HL-60 (cell line): ENCODE data around the gene MKI67.
"Not testable (repeated sequence)": the region's sequence is repeated elsewhere in the genome, so short reads cannot be mapped to it uniquely, and the experiment has no call there.

ENCODE experiments used
- DNase-seq, 2 experiments: peaks; one replicate each; pipeline ENCODE4 v3.0.0-alpha.2; 2010 to 2020; ENCODE audit warnings: low read depth in 1 of 2, low spot score in 1 of 2
- H3K27ac ChIP-seq: fragments of 250-450 bp; sonication (Bioruptor Pico); replicated peaks from 2 replicates; pipeline ENCODE4 v1.5.1; 2020; ENCODE audit warnings: mild to moderate bottlenecking, moderate library complexity
- H3K27me3 ChIP-seq: fragments of 250-450 bp; sonication (Bioruptor Pico); 2 replicates; pipeline ENCODE4 v1.5.1; 2021; ENCODE audit warnings: mild to moderate bottlenecking, moderate library complexity; ENCODE audit not compliant: insufficient read depth, poor library complexity, severe bottlenecking
- H3K4me3 ChIP-seq: replicated peaks from 2 replicates; pipeline ENCODE4 v1.5.1; 2011; ENCODE audit warnings: mild to moderate bottlenecking, control low read depth, low read length; ENCODE audit not compliant: insufficient read depth
- CTCF ChIP-seq: IDR thresholded peaks from one replicate; pipeline ENCODE4 v1.5.1; 2011; ENCODE audit warnings: low read length, control low read depth, inconsistent platforms; ENCODE audit not compliant: insufficient read depth
- GABPA ChIP-seq: IDR thresholded peaks from 2 replicates; pipeline ENCODE4 v1.6.1; 2012; ENCODE audit warnings: low read depth
- POLR2AphosphoS5 ChIP-seq: IDR thresholded peaks from 2 replicates; pipeline ENCODE4 v1.6.1; 2012; ENCODE audit warnings: low read depth
- SPI1 ChIP-seq: IDR thresholded peaks from 2 replicates; pipeline ENCODE4 v1.6.1; 2012; ENCODE audit warnings: low read depth, mild to moderate bottlenecking, borderline replicate concordance
- TF ChIP-seq, protein P1 (sequence below): IDR thresholded peaks from 2 replicates; pipeline ENCODE4 v1.6.1; 2012; ENCODE audit warnings: low read depth; ENCODE audit not compliant: insufficient replicate concordance

Gene MKI67

DNA sequence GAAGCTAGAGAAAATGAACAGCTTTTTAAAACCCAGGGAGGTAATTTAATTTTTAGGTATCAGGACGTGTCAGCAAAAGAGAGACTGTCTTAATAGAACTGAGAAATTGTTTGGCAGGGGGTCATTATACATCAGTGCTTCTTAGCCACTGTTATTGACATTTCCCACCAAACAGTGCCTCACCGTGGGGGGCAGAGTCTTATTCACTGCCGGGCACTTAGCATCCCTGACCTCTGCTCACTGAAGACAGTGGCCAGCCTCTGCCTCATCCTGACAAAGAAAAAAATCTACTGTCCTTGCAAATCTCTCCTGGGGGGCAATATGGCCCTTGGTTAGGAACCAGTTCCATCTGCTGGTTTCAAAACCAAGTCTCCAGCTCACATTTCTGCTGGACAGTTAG, 14.2 kb upstream of the MKI67 start:
- DNase-seq = no peak
- H3K4me3 ChIP-seq = no peak overlapping the region
- TF ChIP-seq SPI1 (no peak), CTCF (no peak), GABPA (no peak), POLR2AphosphoS5 (no peak)
- TF ChIP-seq, protein P1, sequence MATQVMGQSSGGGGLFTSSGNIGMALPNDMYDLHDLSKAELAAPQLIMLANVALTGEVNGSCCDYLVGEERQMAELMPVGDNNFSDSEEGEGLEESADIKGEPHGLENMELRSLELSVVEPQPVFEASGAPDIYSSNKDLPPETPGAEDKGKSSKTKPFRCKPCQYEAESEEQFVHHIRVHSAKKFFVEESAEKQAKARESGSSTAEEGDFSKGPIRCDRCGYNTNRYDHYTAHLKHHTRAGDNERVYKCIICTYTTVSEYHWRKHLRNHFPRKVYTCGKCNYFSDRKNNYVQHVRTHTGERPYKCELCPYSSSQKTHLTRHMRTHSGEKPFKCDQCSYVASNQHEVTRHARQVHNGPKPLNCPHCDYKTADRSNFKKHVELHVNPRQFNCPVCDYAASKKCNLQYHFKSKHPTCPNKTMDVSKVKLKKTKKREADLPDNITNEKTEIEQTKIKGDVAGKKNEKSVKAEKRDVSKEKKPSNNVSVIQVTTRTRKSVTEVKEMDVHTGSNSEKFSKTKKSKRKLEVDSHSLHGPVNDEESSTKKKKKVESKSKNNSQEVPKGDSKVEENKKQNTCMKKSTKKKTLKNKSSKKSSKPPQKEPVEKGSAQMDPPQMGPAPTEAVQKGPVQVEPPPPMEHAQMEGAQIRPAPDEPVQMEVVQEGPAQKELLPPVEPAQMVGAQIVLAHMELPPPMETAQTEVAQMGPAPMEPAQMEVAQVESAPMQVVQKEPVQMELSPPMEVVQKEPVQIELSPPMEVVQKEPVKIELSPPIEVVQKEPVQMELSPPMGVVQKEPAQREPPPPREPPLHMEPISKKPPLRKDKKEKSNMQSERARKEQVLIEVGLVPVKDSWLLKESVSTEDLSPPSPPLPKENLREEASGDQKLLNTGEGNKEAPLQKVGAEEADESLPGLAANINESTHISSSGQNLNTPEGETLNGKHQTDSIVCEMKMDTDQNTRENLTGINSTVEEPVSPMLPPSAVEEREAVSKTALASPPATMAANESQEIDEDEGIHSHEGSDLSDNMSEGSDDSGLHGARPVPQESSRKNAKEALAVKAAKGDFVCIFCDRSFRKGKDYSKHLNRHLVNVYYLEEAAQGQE = no peak
- H3K27me3 ChIP-seq = no peaks in the 10 kb centered on the region
- H3K27ac ChIP-seq = no peak overlapping the region

- not testable (repeated sequence) for H3K27ac ChIP-seq, H3K27me3 ChIP-seq, DNase-seq, H3K4me3 ChIP-seq
Measured at GRCh38 chr10:128138429-128138828, 12.2 kb upstream of the MKI67 start.

DNA sequence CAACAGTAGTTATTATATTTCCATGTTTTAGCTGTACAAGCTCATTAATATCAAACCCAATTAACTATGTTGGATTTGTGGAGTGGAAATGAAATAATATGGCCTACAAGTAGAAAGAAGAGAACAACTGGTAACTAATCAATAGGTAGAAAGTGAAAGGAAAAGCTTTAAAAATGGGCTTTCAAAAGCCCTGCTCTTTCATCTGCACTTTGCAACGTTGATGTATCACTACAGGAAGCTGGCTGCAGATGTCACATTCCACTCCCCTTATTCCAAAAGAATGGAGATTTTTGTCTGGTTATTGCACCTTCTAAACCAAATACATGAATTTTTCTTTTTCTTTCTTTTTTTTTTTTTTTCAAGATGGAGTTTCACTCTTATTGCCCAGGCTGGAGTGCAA, 11.7 kb upstream of the MKI67 start:
- no peak for TF ChIP-seq GABPA
- TF ChIP-seq SPI1 = no peak
- TF ChIP-seq POLR2AphosphoS5 = no peak
- TF ChIP-seq CTCF = no peak
- TF ChIP-seq, protein P1 = no peak
- DNase-seq = no peak
- H3K27ac ChIP-seq = no peak overlapping the region
- H3K4me3 ChIP-seq = no peak overlapping the region
- H3K27me3 ChIP-seq = no peaks in the 10 kb centered on the region

DNA sequence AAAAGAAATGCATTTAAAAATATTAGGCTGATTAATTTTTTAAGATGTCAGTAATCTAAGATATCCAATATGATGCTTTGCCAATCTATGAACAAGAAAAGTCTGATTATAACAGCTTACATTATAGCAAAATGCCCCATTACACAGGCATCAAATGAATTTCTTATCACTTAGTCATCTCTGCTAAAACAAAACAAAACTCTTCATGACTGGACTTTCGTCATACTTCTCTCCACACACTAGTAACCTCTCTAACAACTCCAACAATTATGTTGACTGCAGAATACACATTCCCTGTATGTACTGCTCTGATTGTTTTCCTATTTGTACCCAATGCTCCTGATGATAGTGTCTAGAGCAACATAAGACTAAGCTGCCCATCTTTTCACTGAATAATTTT, 3.8 kb upstream of the MKI67 start:
- no peak overlapping the region for H3K4me3 ChIP-seq
- DNase-seq = no peak
- no peaks in the 10 kb centered on the region for H3K27me3 ChIP-seq
- no peak overlapping the region for H3K27ac ChIP-seq
- no peak for TF ChIP-seq GABPA
- TF ChIP-seq SPI1 = no peak
- no peak for TF ChIP-seq POLR2AphosphoS5
- TF ChIP-seq CTCF = no peak
- TF ChIP-seq, protein P1 = no peak
